ENCODE measurements around the gene CLIC5. TPM values are rescaled to one million over a fixed set of nuclear protein-coding genes. Genes with fewer than 3 reads are reported as not detected.

The CLIC5 gene
- polyA plus RNA-seq, 1 donor from 2014 or later, result 0.22 TPM

DNA sequence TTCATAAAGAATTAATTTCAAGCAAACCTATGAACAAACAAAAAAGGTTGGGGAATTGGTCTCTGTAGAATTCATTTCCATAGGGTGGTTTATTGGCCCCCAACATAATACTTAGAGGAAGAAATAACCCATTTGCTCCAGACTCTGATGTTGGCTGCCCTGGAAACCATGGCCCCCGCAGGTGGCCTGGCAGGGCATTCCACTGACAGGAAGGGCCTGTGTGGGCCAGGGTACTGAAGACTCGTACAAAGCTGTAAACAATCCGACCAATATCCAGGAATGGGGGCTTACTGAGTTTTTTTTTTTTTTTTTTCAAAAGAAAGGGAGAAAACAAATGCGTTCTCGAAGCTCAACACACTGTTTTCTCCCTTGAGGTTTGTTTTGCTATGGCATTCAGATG lies 59.5 kb downstream of the CLIC5 start:
- Histone ChIP-seq H3K4me3 (ENCODE audit: low read length) (no peak overlapping the region), H3K9me2 (ENCODE audit: insufficient read depth, low read length) (no peaks in the 10 kb centered on the region), H2AFZ (ENCODE audit: low read depth, low read length) (no peak overlapping the region), H3K4me2 (ENCODE audit: low read length) (no peak overlapping the region), H3K27ac (ENCODE audit: low read length) (no peak overlapping the region), H3K9ac (ENCODE audit: low read length) (no peak overlapping the region), H4K20me1 (ENCODE audit: insufficient read depth) (no peaks in the 10 kb centered on the region), H3K36me3 (ENCODE audit: insufficient read depth, low read length) (no peaks in the 10 kb centered on the region), H3K27me3 (ENCODE audit: insufficient read depth, low read depth, low read length) (no peaks in the 10 kb centered on the region), H3K9me3 (ENCODE audit: low read length) (no peaks in the 10 kb centered on the region), H3F3A (ENCODE audit: insufficient read depth, low read length, poor library complexity, severe bottlenecking) (no peaks in the 10 kb centered on the region), H3K79me2 (replicated peaks; ENCODE audit: insufficient read depth, low read length) (no peaks in the 10 kb centered on the region)
- TF ChIP-seq, protein P1, sequence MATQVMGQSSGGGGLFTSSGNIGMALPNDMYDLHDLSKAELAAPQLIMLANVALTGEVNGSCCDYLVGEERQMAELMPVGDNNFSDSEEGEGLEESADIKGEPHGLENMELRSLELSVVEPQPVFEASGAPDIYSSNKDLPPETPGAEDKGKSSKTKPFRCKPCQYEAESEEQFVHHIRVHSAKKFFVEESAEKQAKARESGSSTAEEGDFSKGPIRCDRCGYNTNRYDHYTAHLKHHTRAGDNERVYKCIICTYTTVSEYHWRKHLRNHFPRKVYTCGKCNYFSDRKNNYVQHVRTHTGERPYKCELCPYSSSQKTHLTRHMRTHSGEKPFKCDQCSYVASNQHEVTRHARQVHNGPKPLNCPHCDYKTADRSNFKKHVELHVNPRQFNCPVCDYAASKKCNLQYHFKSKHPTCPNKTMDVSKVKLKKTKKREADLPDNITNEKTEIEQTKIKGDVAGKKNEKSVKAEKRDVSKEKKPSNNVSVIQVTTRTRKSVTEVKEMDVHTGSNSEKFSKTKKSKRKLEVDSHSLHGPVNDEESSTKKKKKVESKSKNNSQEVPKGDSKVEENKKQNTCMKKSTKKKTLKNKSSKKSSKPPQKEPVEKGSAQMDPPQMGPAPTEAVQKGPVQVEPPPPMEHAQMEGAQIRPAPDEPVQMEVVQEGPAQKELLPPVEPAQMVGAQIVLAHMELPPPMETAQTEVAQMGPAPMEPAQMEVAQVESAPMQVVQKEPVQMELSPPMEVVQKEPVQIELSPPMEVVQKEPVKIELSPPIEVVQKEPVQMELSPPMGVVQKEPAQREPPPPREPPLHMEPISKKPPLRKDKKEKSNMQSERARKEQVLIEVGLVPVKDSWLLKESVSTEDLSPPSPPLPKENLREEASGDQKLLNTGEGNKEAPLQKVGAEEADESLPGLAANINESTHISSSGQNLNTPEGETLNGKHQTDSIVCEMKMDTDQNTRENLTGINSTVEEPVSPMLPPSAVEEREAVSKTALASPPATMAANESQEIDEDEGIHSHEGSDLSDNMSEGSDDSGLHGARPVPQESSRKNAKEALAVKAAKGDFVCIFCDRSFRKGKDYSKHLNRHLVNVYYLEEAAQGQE (IDR thresholded peaks at IDR 0.05; ENCODE audit: borderline replicate concordance), result no peak

DNA sequence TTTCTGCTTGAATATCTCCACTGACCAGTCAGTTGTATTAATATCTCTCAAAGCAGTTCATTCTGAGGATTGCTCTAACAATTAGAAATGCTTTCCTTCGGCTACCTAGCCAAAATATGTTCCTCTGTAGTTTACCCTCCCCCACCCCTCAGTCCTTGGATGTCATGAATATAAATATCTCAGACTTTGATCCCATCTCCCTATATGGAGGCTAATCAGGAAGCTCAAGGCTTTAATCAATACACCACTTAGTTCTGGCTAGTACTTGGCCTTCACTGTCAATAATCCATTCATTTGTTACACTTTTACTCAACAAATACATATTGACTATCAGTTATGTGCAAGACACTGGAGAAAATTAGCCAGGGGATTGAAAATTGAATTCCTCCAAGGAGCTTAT lies 60.1 kb downstream of the CLIC5 start:
- Histone ChIP-seq H3K9me2 (ENCODE audit: insufficient read depth, low read length) (no peaks in the 10 kb centered on the region), H3K9me3 (ENCODE audit: low read length) (no peaks in the 10 kb centered on the region), H3K36me3 (ENCODE audit: insufficient read depth, low read length) (no peaks in the 10 kb centered on the region), H3K9ac (ENCODE audit: low read length) (no peak overlapping the region), H4K20me1 (ENCODE audit: insufficient read depth) (no peaks in the 10 kb centered on the region), H3K4me3 (ENCODE audit: low read length) (no peak overlapping the region), H3K79me2 (replicated peaks; ENCODE audit: insufficient read depth, low read length) (no peaks in the 10 kb centered on the region), H3K4me2 (ENCODE audit: low read length) (no peak overlapping the region), H2AFZ (ENCODE audit: low read depth, low read length) (no peak overlapping the region), H3F3A (ENCODE audit: insufficient read depth, low read length, poor library complexity, severe bottlenecking) (no peaks in the 10 kb centered on the region), H3K27ac (ENCODE audit: low read length) (no peak overlapping the region), H3K27me3 (ENCODE audit: insufficient read depth, low read depth, low read length) (no peaks in the 10 kb centered on the region)
- TF ChIP-seq, protein P2, sequence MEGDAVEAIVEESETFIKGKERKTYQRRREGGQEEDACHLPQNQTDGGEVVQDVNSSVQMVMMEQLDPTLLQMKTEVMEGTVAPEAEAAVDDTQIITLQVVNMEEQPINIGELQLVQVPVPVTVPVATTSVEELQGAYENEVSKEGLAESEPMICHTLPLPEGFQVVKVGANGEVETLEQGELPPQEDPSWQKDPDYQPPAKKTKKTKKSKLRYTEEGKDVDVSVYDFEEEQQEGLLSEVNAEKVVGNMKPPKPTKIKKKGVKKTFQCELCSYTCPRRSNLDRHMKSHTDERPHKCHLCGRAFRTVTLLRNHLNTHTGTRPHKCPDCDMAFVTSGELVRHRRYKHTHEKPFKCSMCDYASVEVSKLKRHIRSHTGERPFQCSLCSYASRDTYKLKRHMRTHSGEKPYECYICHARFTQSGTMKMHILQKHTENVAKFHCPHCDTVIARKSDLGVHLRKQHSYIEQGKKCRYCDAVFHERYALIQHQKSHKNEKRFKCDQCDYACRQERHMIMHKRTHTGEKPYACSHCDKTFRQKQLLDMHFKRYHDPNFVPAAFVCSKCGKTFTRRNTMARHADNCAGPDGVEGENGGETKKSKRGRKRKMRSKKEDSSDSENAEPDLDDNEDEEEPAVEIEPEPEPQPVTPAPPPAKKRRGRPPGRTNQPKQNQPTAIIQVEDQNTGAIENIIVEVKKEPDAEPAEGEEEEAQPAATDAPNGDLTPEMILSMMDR (IDR thresholded peaks at IDR 0.05; ENCODE audit: poor library complexity, severe bottlenecking), result no peak
- TF ChIP-seq SMC3 (conservative IDR thresholded peaks at IDR 0.05; ENCODE audit: poor library complexity) (no peak), MXI1 (conservative IDR thresholded peaks at IDR 0.05; ENCODE audit: poor library complexity, severe bottlenecking) (no peak), EP300 (conservative IDR thresholded peaks at IDR 0.05; ENCODE audit: poor library complexity, severe bottlenecking) (no peak), POLR2AphosphoS5 (IDR thresholded peaks at IDR 0.05) (no peak), RAD21 (conservative IDR thresholded peaks at IDR 0.05) (no peak), EZH2 (IDR thresholded peaks at IDR 0.05; ENCODE audit: borderline replicate concordance, insufficient read depth, low read length, poor library complexity, severe bottlenecking) (no peak), TAF1 (IDR thresholded peaks at IDR 0.05; ENCODE audit: low read depth) (no peak)
- TF ChIP-seq, protein P1 (IDR thresholded peaks at IDR 0.05; ENCODE audit: borderline replicate concordance), result no peak
